Endothelial cell of umbilical vein (primary cell): ENCODE measurements around the gene ATIC. TPM values are rescaled to one million over a fixed set of nuclear protein-coding genes. Genes with fewer than 3 reads are reported as not detected.

Experiments
- BruUV-seq: library from RNA; stranded (reverse); fragments of 400-500 nt; replicated peaks from 2 replicates; lab custom pipeline; 2021; lab: Mats Ljungman, UMichigan
- CTCF ChIA-PET: fragments of 300-600, 350-600 bp; sonication (Branson Sonifier 250); formaldehyde crosslinking; loops from one replicate; lab custom pipeline; 2021; ENCODE audit warnings: antibody characterized with exemption, inconsistent platforms; lab: Charles Lee
- POLR2A ChIA-PET: fragments of 300-600, 350-600 bp; sonication (Branson Sonifier 250); formaldehyde crosslinking; loops from one replicate; lab custom pipeline; 2021; ENCODE audit warnings: antibody characterized with exemption, inconsistent platforms; lab: Charles Lee
- DNase-seq: peaks from one replicate; pipeline ENCODE4 v3.0.0-alpha.2; 2011; ENCODE audit warnings: low read depth, low spot score
- FAIRE-seq: peaks from 2 replicates; lab custom pipeline; 2011; peaks lifted over from hg19 to GRCh38; lab: Jason Lieb, UNC
- H2AFZ ChIP-seq: 2 replicates; pipeline ENCODE4 v1.6.0; 2012; ENCODE audit warnings: low read depth, low read length, control low read depth, inconsistent platforms
- H3K27ac ChIP-seq: 2 replicates; pipeline ENCODE4 v1.5.1; 2011; ENCODE audit warnings: low read depth, mild to moderate bottlenecking, control low read depth, low read length, moderate library complexity; ENCODE audit not compliant: insufficient read depth
- H3K27me3 ChIP-seq, 2 experiments: 2 replicates each; pipeline versions ENCODE4 v1.6.0 to v1.6.1; 2011; ENCODE audit warnings: low read length in 2 of 2, mixed read lengths in 1 of 2; ENCODE audit not compliant: control insufficient read depth in 2 of 2, insufficient read depth in 2 of 2
- H3K36me3 ChIP-seq, 2 experiments: 2 replicates in 1 of 2; 3 replicates in 1 of 2; pipeline ENCODE4 v1.5.1; 2011; ENCODE audit warnings: low read length in 2 of 2, mild to moderate bottlenecking in 1 of 2, moderate library complexity in 1 of 2; ENCODE audit not compliant: control insufficient read depth in 2 of 2, insufficient read depth in 2 of 2; ENCODE audit errors: extremely low read depth in 1 of 2
- H3K4me1 ChIP-seq: 3 replicates; pipeline ENCODE4 v1.5.1; 2011; ENCODE audit warnings: mild to moderate bottlenecking, low read length; ENCODE audit not compliant: control insufficient read depth, insufficient read depth; ENCODE audit errors: extremely low read depth
- H3K4me2 ChIP-seq: 2 replicates; pipeline ENCODE4 v1.6.1; 2011; ENCODE audit warnings: low read length, control low read depth, mixed read lengths; ENCODE audit not compliant: insufficient read depth
- H3K4me3 ChIP-seq, 3 experiments: fragments of 200-600 bp in 1 of 3; sonication (generic), shearing (Covaris generic) in 1 of 3; replicated peaks in 1 of 3; 2 replicates each; pipeline ENCODE4 v1.5.1; 2011 to 2016; ENCODE audit warnings: control low read depth in 3 of 3, low read length in 3 of 3, mild to moderate bottlenecking in 2 of 3, inconsistent platforms in 1 of 3, low read depth in 1 of 3, moderate library complexity in 1 of 3; ENCODE audit not compliant: insufficient read depth in 1 of 3
- H3K79me2 ChIP-seq: 2 replicates; pipeline ENCODE4 v1.6.0; 2012; ENCODE audit warnings: low read length, inconsistent platforms; ENCODE audit not compliant: control insufficient read depth, insufficient read depth
- H3K9ac ChIP-seq: replicated peaks from 2 replicates; pipeline ENCODE3; 2011; ENCODE audit warnings: low read length, control low read depth; ENCODE audit not compliant: insufficient read depth; ENCODE audit errors: extremely low read depth
- H3K9me1 ChIP-seq: replicated peaks from 3 replicates; pipeline ENCODE4 v1.6.0; 2011; ENCODE audit warnings: mild to moderate bottlenecking, low read length; ENCODE audit not compliant: control insufficient read depth, insufficient read depth; ENCODE audit errors: extremely low read depth
- H3K9me3 ChIP-seq: replicated peaks from 2 replicates; pipeline ENCODE4 v1.5.1; 2012; ENCODE audit warnings: low read length, inconsistent platforms; ENCODE audit not compliant: control insufficient read depth, insufficient read depth
- H4K20me1 ChIP-seq: replicated peaks from 2 replicates; pipeline ENCODE3; 2011; ENCODE audit warnings: mild to moderate bottlenecking, low read length; ENCODE audit not compliant: control insufficient read depth, insufficient read depth; ENCODE audit errors: extremely low read depth
- EZH2 ChIP-seq: IDR thresholded peaks from 2 replicates; pipeline ENCODE4 v1.6.1; 2012; ENCODE audit warnings: borderline replicate concordance, low read depth, mild to moderate bottlenecking, moderate library complexity, low read length, inconsistent platforms; ENCODE audit not compliant: severe bottlenecking
- GATA2 ChIP-seq: IDR thresholded peaks from 2 replicates; pipeline ENCODE4 v1.7.0; 2011; ENCODE audit warnings: low read depth, mild to moderate bottlenecking, moderate library complexity, mixed read lengths, low read length; ENCODE audit not compliant: insufficient read length, insufficient read depth
- JUN ChIP-seq: IDR thresholded peaks from 2 replicates; pipeline ENCODE4 v1.6.1; 2011; ENCODE audit warnings: borderline replicate concordance, low read depth; ENCODE audit not compliant: insufficient read length, insufficient read depth
- MAX ChIP-seq: IDR thresholded peaks from 2 replicates; pipeline ENCODE4 v1.6.1; 2011; ENCODE audit not compliant: insufficient read depth, insufficient read length
- MYC ChIP-seq: IDR thresholded peaks from one replicate; pipeline ENCODE4 v1.6.1; 2011; ENCODE audit warnings: mild to moderate bottlenecking, low read depth, low read length
- POLR2A ChIP-seq: IDR thresholded peaks from 2 replicates; pipeline ENCODE4 v1.6.1; 2012; ENCODE audit warnings: low read depth, mild to moderate bottlenecking, control low read depth, low read length
- POLR2AphosphoS5 ChIP-seq: IDR thresholded peaks from 2 replicates; pipeline ENCODE4 v1.6.1; 2012; ENCODE audit warnings: low read depth, mild to moderate bottlenecking, control low read depth, low read length, moderate library complexity; ENCODE audit not compliant: insufficient read depth
- dilution Hi-C: fragments of 300-500 bp; cut with MboI; formaldehyde crosslinking; loops from one replicate; pipeline ENCODE4 v1.15.0; 2019; ENCODE audit warnings: low sequenced_read_pairs; ENCODE audit not compliant: extremely low pct_ligation_motif_present
- intact Hi-C: fragments of 100-400 bp; cut with micrococcal nuclease; formaldehyde crosslinking; loops from one replicate; pipeline ENCODE4 v1.10.0; 2022
- polyA plus RNA-seq, 4 experiments: library from polyadenylated mRNA; depleted of rRNA in 3 of 4; stranded (reverse) in 3 of 4; unstranded in 1 of 4; fragments of >200 nt; gene quantifications; 2 replicates each; pipeline versions ENCODE4 v1.2.1 to v1.2.3, GENCODE V29; 2011 to 2012; ENCODE audit warnings: missing spikeins in 1 of 4
- total RNA-seq: library from RNA; stranded (reverse); gene quantifications from 2 replicates; pipeline ENCODE4 v1.2.3, GENCODE V29; 2021

The ATIC gene
- total and polyA plus RNA-seq, 2 donors (not counting 3 experiments of a cell fraction or from before 2014, with no cell fraction given): 29.5 to 80.2 TPM

GRCh38 chr2:215314896-215315295 is 3.0 kb downstream of the ATIC start:
- ChIA-PET CTCF (no interaction called here), POLR2A (no interaction called here)
- intact Hi-C loops (no loop called here), dilution Hi-C loops (no loop called here)
- no peak overlapping the region for H2AFZ ChIP-seq
- FAIRE-seq (no peak), DNase-seq (no peak)
- no TSS peak for BruUV-seq
- peaks cover 0 to 4% of the 10 kb centered on the region in 2 experiments for H3K36me3 ChIP-seq
- H3K4me1 ChIP-seq: peaks cover 10% of the 10 kb centered on the region
- TF ChIP-seq MAX (no peak), JUN (no peak), MYC (no peak), POLR2A (no peak), POLR2AphosphoS5 (no peak)
- no peaks in the 10 kb centered on the region for H3K9me1 ChIP-seq
- H3K9ac ChIP-seq: no peak overlapping the region
- no peaks in the 10 kb centered on the region for H3K27me3 ChIP-seq
- no peaks in the 10 kb centered on the region for H3K9me3 ChIP-seq
- H3K79me2 ChIP-seq: peaks cover 5% of the 10 kb centered on the region
- no peak overlapping the region for H3K27ac ChIP-seq
- no peak overlapping the region for H3K4me3 ChIP-seq
- H3K4me2 ChIP-seq: no peak overlapping the region
- no peaks in the 10 kb centered on the region for H4K20me1 ChIP-seq

- Histone ChIP-seq H3K36me3 (peaks cover 0 to 4% of the 10 kb centered on the region in 2 experiments), H3K79me2 (peaks cover 5% of the 10 kb centered on the region), H3K27me3 (no peaks in the 10 kb centered on the region), H2AFZ (no peak overlapping the region), H3K9ac (no peak overlapping the region), H3K27ac (no peak overlapping the region), H4K20me1 (no peaks in the 10 kb centered on the region), H3K9me1 (no peaks in the 10 kb centered on the region), H3K4me1 (peaks cover 10% of the 10 kb centered on the region), H3K4me3 (no peak overlapping the region), H3K9me3 (no peaks in the 10 kb centered on the region), H3K4me2 (no peak overlapping the region)
- FAIRE-seq (no peak), DNase-seq (no peak)
- dilution Hi-C loops: no loop called here
- BruUV-seq: no TSS peak
- POLR2A ChIA-PET: no interaction called here
- CTCF ChIA-PET: no interaction called here
- TF ChIP-seq JUN: no peak
- no peak for TF ChIP-seq MYC
- no peak for TF ChIP-seq POLR2AphosphoS5
- no peak for TF ChIP-seq GATA2
- no peak for TF ChIP-seq EZH2
- intact Hi-C loops: no loop called here
Measured at GRCh38 chr2:215315301-215315700, 3.4 kb downstream of the ATIC start.
